Central memory CD4-positive, alpha-beta T cell (primary cell): Measurements from ENCODE around the gene MLF2.
A peak's percentile ranks its signal among the peaks of the same experiment; 100 is the strongest.
"Not testable (repeated sequence)": the region's sequence is repeated elsewhere in the genome, so short reads cannot be mapped to it uniquely, and the experiment has no call there.

Experiments
- DNase-seq: peaks from one replicate; pipeline ENCODE4 v3.0.0; 2022

Gene MLF2

GRCh38 chr12:6764011-6764828, 11.3 kb upstream of the MLF2 start:
- peak; percentile 60 for DNase-seq

- DNase-seq, result no peak
Observed at GRCh38 chr12:6763380-6763779, 10.4 kb upstream of the MLF2 start.

- DNase-seq, result no peak
Observed at GRCh38 chr12:6759741-6760140, 6.8 kb upstream of the MLF2 start.

GRCh38 chr12:6758506-6759095, 5.7 kb upstream of the MLF2 start:
- no peak for DNase-seq

- no peak for DNase-seq
Observed at GRCh38 chr12:6757028-6757690, 4.2 kb upstream of the MLF2 start.

GRCh38 chr12:6754411-6754810, 1.5 kb upstream of the MLF2 start:
- no peak for DNase-seq

- no peak for DNase-seq
Observed at GRCh38 chr12:6753772-6754356, 923 bp upstream of the MLF2 start.

- DNase-seq, result no peak
Observed at GRCh38 chr12:6752167-6752920, 597 bp downstream of the MLF2 start.

- no peak for DNase-seq
Observed at GRCh38 chr12:6751767-6752166, 1.2 kb downstream of the MLF2 start.

GRCh38 chr12:6750506-6750905, 2.4 kb downstream of the MLF2 start:
- DNase-seq, result no peak

GRCh38 chr12:6748761-6749160, 4.2 kb downstream of the MLF2 start:
- no peak for DNase-seq

GRCh38 chr12:6747216-6747615, 5.7 kb downstream of the MLF2 start:
- no peak for DNase-seq

- no peak for DNase-seq
Observed at GRCh38 chr12:6745741-6746525, 7.0 kb downstream of the MLF2 start.

GRCh38 chr12:6743300-6743699, 9.6 kb downstream of the MLF2 start:
- not testable (repeated sequence) for DNase-seq

GRCh38 chr12:6742834-6743233, 10.1 kb downstream of the MLF2 start:
- no peak for DNase-seq

- not testable (repeated sequence) for DNase-seq
Observed at GRCh38 chr12:6742080-6742479, 10.9 kb downstream of the MLF2 start.

- DNase-seq, result no peak
Observed at GRCh38 chr12:6736754-6737153, 16.2 kb downstream of the MLF2 start.

- peak; percentile 21 for DNase-seq
Observed at GRCh38 chr12:6735448-6736191, 17.3 kb downstream of the MLF2 start.

GRCh38 chr12:6734506-6735387, 18.2 kb downstream of the MLF2 start:
- DNase-seq, result no peak

GRCh38 chr12:6730169-6730568, 22.8 kb downstream of the MLF2 start:
- DNase-seq, result no peak
